Ovary (tissue), 3 donors: ENCODE data around the gene IRAK1.

Experiments
- CTCF ChIP-seq, 3 donors: fragments of 450-650 bp in 2 of 3; fragments of 200-600 bp in 1 of 3; IDR thresholded peaks; one replicate each; pipeline versions ENCODE4 v1.5.1 to v1.8.0; 2016 to 2022; ENCODE audit warnings: antibody characterized with exemption in 3 of 3, mild to moderate bottlenecking in 1 of 3
- POLR2A ChIP-seq: fragments of 450-650 bp; IDR thresholded peaks from one replicate; pipeline ENCODE4 v1.6.1; 2017; ENCODE audit warnings: antibody characterized with exemption, mild to moderate bottlenecking, moderate library complexity
- donor health status: DM: no; HTN: no; CAD: no.

GRCh38 chrX:153963546-153963945 lies 56.2 kb downstream of the IRAK1 start:
- TF ChIP-seq CTCF (IDR thresholded peaks at IDR 0.05) = no peak
- no peak for TF ChIP-seq POLR2A
